CD4-positive, alpha-beta T cell treated with Interleukin-6 at 100 ng/mL for 8 hours (primary cell): Measurements from ENCODE around the gene ADGRE2.
"Not testable (repeated sequence)": the region's sequence is repeated elsewhere in the genome, so short reads cannot be mapped to it uniquely, and the experiment has no call there.

Experiments used
- DNase-seq: peaks from one replicate; pipeline ENCODE4 v3.0.0-alpha.2; 2020; ENCODE audit warnings: mixed read lengths, low spot score

ADGRE2 gene

GRCh38 chr19:14779151-14779550 is 791 bp upstream of the ADGRE2 start:
- no peak for DNase-seq

- not testable (repeated sequence) for DNase-seq
These were observed 715 bp downstream of the ADGRE2 start for GRCh38 chr19:14777645-14778044.

- DNase-seq: no peak
These were observed 2.3 kb downstream of the ADGRE2 start for GRCh38 chr19:14775869-14776586.

- not testable (repeated sequence) for DNase-seq
These were observed 3.0 kb downstream of the ADGRE2 start for GRCh38 chr19:14775326-14775725.

- no peak for DNase-seq
These were observed 4.0 kb downstream of the ADGRE2 start for GRCh38 chr19:14774373-14774772.

- DNase-seq: not testable (repeated sequence)
These were observed 4.6 kb downstream of the ADGRE2 start for GRCh38 chr19:14773722-14774121.

- no peak for DNase-seq
These were observed 5.4 kb downstream of the ADGRE2 start for GRCh38 chr19:14772995-14773394.

GRCh38 chr19:14772467-14772866 is 5.9 kb downstream of the ADGRE2 start:
- DNase-seq: no peak

- no peak for DNase-seq
These were observed 7.2 kb downstream of the ADGRE2 start for GRCh38 chr19:14770944-14771839.

- no peak for DNase-seq
These were observed 8.2 kb downstream of the ADGRE2 start for GRCh38 chr19:14770136-14770535.

- no peak for DNase-seq
These were observed 9.2 kb downstream of the ADGRE2 start for GRCh38 chr19:14769201-14769600.

GRCh38 chr19:14768001-14768400 is 10.4 kb downstream of the ADGRE2 start:
- DNase-seq: no peak

- DNase-seq: no peak
These were observed 10.8 kb downstream of the ADGRE2 start for GRCh38 chr19:14767466-14767971.

- DNase-seq: not testable (repeated sequence)
These were observed 12.5 kb downstream of the ADGRE2 start for GRCh38 chr19:14765841-14766240.

- DNase-seq: not testable (repeated sequence)
These were observed 13.0 kb downstream of the ADGRE2 start for GRCh38 chr19:14765403-14765802.

- no peak for DNase-seq
These were observed 14.0 kb downstream of the ADGRE2 start for GRCh38 chr19:14764401-14764800.

GRCh38 chr19:14763497-14764145 is 14.7 kb downstream of the ADGRE2 start:
- no peak for DNase-seq

- no peak for DNase-seq
These were observed 16.2 kb downstream of the ADGRE2 start for GRCh38 chr19:14762111-14762510.

- no peak for DNase-seq
These were observed 16.8 kb downstream of the ADGRE2 start for GRCh38 chr19:14761607-14762006.

- no peak for DNase-seq
These were observed 19.5 kb downstream of the ADGRE2 start for GRCh38 chr19:14758816-14759215.

- no peak for DNase-seq
These were observed 29.8 kb downstream of the ADGRE2 start for GRCh38 chr19:14748601-14749000.

- DNase-seq: no peak
These were observed 31.5 kb downstream of the ADGRE2 start for GRCh38 chr19:14746886-14747285.
